ENCODE measurements around the gene PACRG.

PACRG gene

GRCh38 chr6:163352966-163353365 is 625.2 kb downstream of the PACRG start:
- H3K27ac ChIP-seq: no peak overlapping the region
- CTCF ChIA-PET: interaction anchor here (0.7 kb wide), 1 partner anchor 374 kb away, joined by 4 read pairs; no protein-coding TSS in a partner anchor

GRCh38 chr6:163354085-163354484 is 626.3 kb downstream of the PACRG start:
- ChIA-PET POLR2A (ENCODE audit: low non-redundant PET) (no interaction called here), CTCF (no interaction called here)
- no peak for DNase-seq (ENCODE audit: low spot score)
- no peak overlapping the region for H3K27ac ChIP-seq
- TF ChIP-seq CTCF (conservative IDR thresholded peaks at IDR 0.05; ENCODE audit: low read depth): no peak

More at GRCh38 chr6:163352966-163353365, 625.2 kb downstream of the PACRG start:
- no peak for DNase-seq (ENCODE audit: low spot score)
- POLR2A ChIA-PET (ENCODE audit: low non-redundant PET): no interaction called here
- TF ChIP-seq CTCF (conservative IDR thresholded peaks at IDR 0.05; ENCODE audit: low read depth): no peak

- H3K27ac ChIP-seq: no peak overlapping the region
- no peak for TF ChIP-seq CTCF (conservative IDR thresholded peaks at IDR 0.05; ENCODE audit: low read depth)
- POLR2A ChIA-PET (ENCODE audit: low non-redundant PET): no interaction called here
- DNase-seq (ENCODE audit: low spot score): no peak
- CTCF ChIA-PET: interaction anchor here (0.7 kb wide), 1 partner anchor 495 kb away, joined by 3 read pairs; no protein-coding TSS in a partner anchor
Measured at GRCh38 chr6:163354761-163355425, 627.1 kb downstream of the PACRG start.

GRCh38 chr6:163355426-163355991 is 627.7 kb downstream of the PACRG start:
- peak; percentile 27 for DNase-seq (ENCODE audit: low spot score)
- no peak overlapping the region for H3K27ac ChIP-seq
- POLR2A ChIA-PET (ENCODE audit: low non-redundant PET): no interaction called here
- CTCF ChIA-PET: interaction anchor here (0.7 kb wide), 1 partner anchor 494 kb away, joined by 3 read pairs; no protein-coding TSS in a partner anchor
- no peak for TF ChIP-seq CTCF (conservative IDR thresholded peaks at IDR 0.05; ENCODE audit: low read depth)

- no peak for TF ChIP-seq CTCF (conservative IDR thresholded peaks at IDR 0.05; ENCODE audit: low read depth)
- CTCF ChIA-PET: no interaction called here
- peak; percentile 64 for DNase-seq (ENCODE audit: low spot score)
Measured at GRCh38 chr6:163356324-163356723, 628.5 kb downstream of the PACRG start.

GRCh38 chr6:163356743-163357142 is 629.0 kb downstream of the PACRG start:
- DNase-seq (ENCODE audit: low spot score): no peak
- no peak for TF ChIP-seq CTCF (conservative IDR thresholded peaks at IDR 0.05; ENCODE audit: low read depth)
- ChIA-PET CTCF (no interaction called here), POLR2A (ENCODE audit: low non-redundant PET) (no interaction called here)
- H3K27ac ChIP-seq: no peak overlapping the region

More at GRCh38 chr6:163356324-163356723, 628.5 kb downstream of the PACRG start:
- POLR2A ChIA-PET (ENCODE audit: low non-redundant PET): no interaction called here
- H3K27ac ChIP-seq: no peak overlapping the region

All from RWPE1 (cell line).